Activated T-cell treated with anti-CD3 and anti-CD28 coated beads, Interleukin-2, amount 50 U/mL, for 72 hours (primary cell): ENCODE results near the gene ZBTB7C. TPM values are rescaled to one million over a fixed set of nuclear protein-coding genes. Genes with fewer than 3 reads are reported as not detected.

Experiments
- ATAC-seq, 2 donors: fragments of 150-1000 bp; cut with Tn5 transposase; replicated peaks in 1 of 2; 2 replicates each; pipeline ENCODE4 v1.10.0; 2021; ENCODE audit warnings: moderate library complexity in 2 of 2, mild to moderate bottlenecking in 1 of 2
- DNase-seq, 2 donors: peaks; one replicate each; pipeline ENCODE4 v3.0.0; 2021 to 2022; ENCODE audit warnings: mixed read lengths in 1 of 2
- H3K27ac Mint-ChIP-seq: one replicate; pipeline ENCODE4 v1.8.0; 2022; ENCODE audit warnings: mild to moderate bottlenecking, moderate library complexity, mixed read lengths
- H3K27me3 Mint-ChIP-seq: one replicate; pipeline ENCODE4 v1.8.0; 2022; ENCODE audit warnings: low read depth, mixed read lengths
- H3K36me3 Mint-ChIP-seq, 2 donors: one replicate each; pipeline ENCODE4 v1.8.0; 2022; ENCODE audit warnings: mixed read lengths in 2 of 2, mild to moderate bottlenecking in 1 of 2; ENCODE audit not compliant: insufficient read depth in 2 of 2
- H3K4me1 Mint-ChIP-seq: one replicate; pipeline ENCODE4 v1.8.0; 2022; ENCODE audit warnings: low read depth, mixed read lengths
- H3K4me3 Mint-ChIP-seq, 2 donors: one replicate each; pipeline ENCODE4 v1.8.0; 2022; ENCODE audit warnings: mild to moderate bottlenecking in 2 of 2, mixed read lengths in 2 of 2, moderate library complexity in 2 of 2
- H3K9me3 Mint-ChIP-seq, 2 donors: one replicate each; pipeline ENCODE4 v1.8.0; 2022; ENCODE audit warnings: mixed read lengths in 2 of 2
- total RNA-seq, 2 donors: library from RNA; stranded (reverse); gene quantifications; one replicate each; pipeline ENCODE4 v1.2.3, GENCODE V29; 2022

ZBTB7C gene
- total RNA-seq, 2 donors from 2014 or later, result 0.05 TPM; not detected in 1

GRCh38 chr18:48330016-48330991 lies 78.9 kb downstream of the ZBTB7C start:
- ATAC-seq, result peak; percentile 39 to 47

GRCh38 chr18:48328473-48329210 lies 80.5 kb downstream of the ZBTB7C start:
- DNase-seq (no peak), ATAC-seq (no peak)
- Mint-ChIP-seq H3K27me3 (peaks cover 15% of the 10 kb centered on the region), H3K9me3 (no peaks in the 10 kb centered on the region), H3K27ac (no peak overlapping the region), H3K4me1 (no peaks in the 10 kb centered on the region), H3K4me3 (no peak overlapping the region), H3K36me3 (no peaks in the 10 kb centered on the region)

More at GRCh38 chr18:48330016-48330991, 78.9 kb downstream of the ZBTB7C start:
- Mint-ChIP-seq H3K27ac (no peak overlapping the region), H3K9me3 (no peaks in the 10 kb centered on the region), H3K27me3 (peaks cover 7% of the 10 kb centered on the region), H3K4me3 (no peak overlapping the region), H3K4me1 (no peaks in the 10 kb centered on the region), H3K36me3 (no peaks in the 10 kb centered on the region)
- DNase-seq, result no peak

GRCh38 chr18:48326901-48327675 lies 82.1 kb downstream of the ZBTB7C start:
- no peaks in the 10 kb centered on the region for H3K36me3 Mint-ChIP-seq
- ATAC-seq, result no peak
- H3K4me1 Mint-ChIP-seq, result no peaks in the 10 kb centered on the region
- no peaks in the 10 kb centered on the region for H3K9me3 Mint-ChIP-seq
- DNase-seq, result no peak
- H3K4me3 Mint-ChIP-seq, result no peak overlapping the region
- H3K27ac Mint-ChIP-seq, result no peak overlapping the region
- H3K27me3 Mint-ChIP-seq, result peaks cover 18% of the 10 kb centered on the region

GRCh38 chr18:48325115-48325665 lies 84.0 kb downstream of the ZBTB7C start:
- Mint-ChIP-seq H3K4me3 (no peak overlapping the region), H3K9me3 (no peaks in the 10 kb centered on the region), H3K4me1 (no peaks in the 10 kb centered on the region), H3K27me3 (peaks cover 21% of the 10 kb centered on the region), H3K36me3 (no peaks in the 10 kb centered on the region), H3K27ac (no peak overlapping the region)
- no peak for DNase-seq
- no peak for ATAC-seq

GRCh38 chr18:48324651-48325050 lies 84.5 kb downstream of the ZBTB7C start:
- no peaks in the 10 kb centered on the region for H3K4me1 Mint-ChIP-seq
- no peaks in the 10 kb centered on the region for H3K36me3 Mint-ChIP-seq
- no peak overlapping the region for H3K4me3 Mint-ChIP-seq
- ATAC-seq, result no peak
- H3K27ac Mint-ChIP-seq, result no peak overlapping the region
- DNase-seq, result no peak
- H3K9me3 Mint-ChIP-seq, result no peaks in the 10 kb centered on the region
- peaks cover 19% of the 10 kb centered on the region for H3K27me3 Mint-ChIP-seq

GRCh38 chr18:48323151-48323550 lies 86.0 kb downstream of the ZBTB7C start:
- Mint-ChIP-seq H3K27me3 (peaks cover 19% of the 10 kb centered on the region), H3K4me3 (no peak overlapping the region), H3K36me3 (no peaks in the 10 kb centered on the region), H3K9me3 (no peaks in the 10 kb centered on the region), H3K27ac (no peak overlapping the region), H3K4me1 (no peaks in the 10 kb centered on the region)
- DNase-seq, result no peak
- no peak for ATAC-seq

GRCh38 chr18:48321536-48321935 lies 87.6 kb downstream of the ZBTB7C start:
- no peak for ATAC-seq
- H3K4me3 Mint-ChIP-seq, result no peak overlapping the region
- no peak overlapping the region for H3K27ac Mint-ChIP-seq
- H3K36me3 Mint-ChIP-seq, result no peaks in the 10 kb centered on the region
- H3K9me3 Mint-ChIP-seq, result no peaks in the 10 kb centered on the region
- peaks cover 19% of the 10 kb centered on the region for H3K27me3 Mint-ChIP-seq
- no peaks in the 10 kb centered on the region for H3K4me1 Mint-ChIP-seq
- DNase-seq, result no peak

- no peak overlapping the region for H3K27ac Mint-ChIP-seq
- no peak for ATAC-seq
- H3K4me3 Mint-ChIP-seq, result no peak overlapping the region
- no peaks in the 10 kb centered on the region for H3K4me1 Mint-ChIP-seq
- no peaks in the 10 kb centered on the region for H3K36me3 Mint-ChIP-seq
- DNase-seq, result no peak
- peaks cover 19% of the 10 kb centered on the region for H3K27me3 Mint-ChIP-seq
- H3K9me3 Mint-ChIP-seq, result no peaks in the 10 kb centered on the region
These were observed 88.1 kb downstream of the ZBTB7C start for GRCh38 chr18:48321121-48321520.

- Mint-ChIP-seq H3K4me3 (no peak overlapping the region), H3K4me1 (no peaks in the 10 kb centered on the region), H3K27ac (no peak overlapping the region)
These were observed 88.6 kb downstream of the ZBTB7C start for GRCh38 chr18:48320639-48320945.

GRCh38 chr18:48319801-48320638 lies 89.2 kb downstream of the ZBTB7C start:
- DNase-seq (no peak), ATAC-seq (no peak)
- peaks cover 19% of the 10 kb centered on the region for H3K27me3 Mint-ChIP-seq
- no peaks in the 10 kb centered on the region for H3K4me1 Mint-ChIP-seq
- H3K36me3 Mint-ChIP-seq, result no peaks in the 10 kb centered on the region
- H3K9me3 Mint-ChIP-seq, result no peaks in the 10 kb centered on the region
- no peak overlapping the region for H3K27ac Mint-ChIP-seq
- no peak overlapping the region for H3K4me3 Mint-ChIP-seq

More at GRCh38 chr18:48320639-48320945, 88.6 kb downstream of the ZBTB7C start:
- no peaks in the 10 kb centered on the region for H3K36me3 Mint-ChIP-seq
- ATAC-seq (no peak), DNase-seq (no peak)
- H3K9me3 Mint-ChIP-seq, result no peaks in the 10 kb centered on the region
- H3K27me3 Mint-ChIP-seq, result peaks cover 19% of the 10 kb centered on the region

- H3K4me1 Mint-ChIP-seq, result no peaks in the 10 kb centered on the region
- no peak overlapping the region for H3K27ac Mint-ChIP-seq
- no peaks in the 10 kb centered on the region for H3K36me3 Mint-ChIP-seq
- H3K27me3 Mint-ChIP-seq, result peaks cover 12% of the 10 kb centered on the region
- H3K4me3 Mint-ChIP-seq, result no peak overlapping the region
- DNase-seq, result no peak
- no peak for ATAC-seq
- no peaks in the 10 kb centered on the region for H3K9me3 Mint-ChIP-seq
These were observed 90.7 kb downstream of the ZBTB7C start for GRCh38 chr18:48318436-48318835.

GRCh38 chr18:48317781-48318381 lies 91.3 kb downstream of the ZBTB7C start:
- Mint-ChIP-seq H3K27me3 (peaks cover 12% of the 10 kb centered on the region), H3K4me1 (no peaks in the 10 kb centered on the region)
- ATAC-seq, result no peak

More at GRCh38 chr18:48317781-48318381, 91.3 kb downstream of the ZBTB7C start:
- no peaks in the 10 kb centered on the region for H3K9me3 Mint-ChIP-seq
- no peak overlapping the region for H3K4me3 Mint-ChIP-seq
- DNase-seq, result no peak
- H3K36me3 Mint-ChIP-seq, result no peaks in the 10 kb centered on the region
- H3K27ac Mint-ChIP-seq, result no peak overlapping the region
